ENCODE measurements around the gene IGIP. TPM values are rescaled to one million over a fixed set of nuclear protein-coding genes. Genes with fewer than 3 reads are reported as not detected.
A peak's percentile ranks its signal among the peaks of the same experiment; 100 is the strongest.

IGIP gene
- polyA plus RNA-seq, 1 donor (not counting 4 experiments of a cell fraction or from before 2014, with no cell fraction given), result 1.5 TPM

DNA sequence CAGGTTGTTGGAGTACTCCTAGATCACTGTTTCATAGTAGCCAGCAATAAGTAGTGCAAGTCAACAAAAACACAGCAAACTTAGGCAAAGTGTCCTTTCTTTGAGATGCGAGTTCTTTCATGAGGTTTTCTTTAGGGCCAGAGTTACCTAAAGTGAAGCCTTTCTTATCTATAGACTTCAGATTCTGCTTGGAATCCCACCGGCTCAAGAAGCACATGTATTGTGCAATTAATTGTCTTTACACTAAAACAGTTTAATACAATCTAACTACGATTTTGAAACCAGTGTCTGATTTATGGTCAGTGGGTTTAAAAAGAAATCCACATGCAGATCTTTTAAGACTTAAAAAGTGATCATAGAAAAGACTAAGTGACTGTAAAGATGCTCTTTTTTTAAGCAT, 8.2 kb upstream of the IGIP start:
- H2AFZ ChIP-seq (ENCODE audit: control insufficient read depth, low read length), result no peak overlapping the region
- no peak overlapping the region for H3K4me3 ChIP-seq (ENCODE audit: control insufficient read depth in 2 of 3, extremely low read depth in 1 of 3, insufficient read depth in 2 of 3, low read depth in 1 of 3, low read length in 3 of 3)
- no peaks in the 10 kb centered on the region for H3K36me3 ChIP-seq (ENCODE audit: control insufficient read depth in 2 of 2, extremely low read depth in 1 of 2, insufficient read depth in 2 of 2, low read length in 2 of 2)
- H3K9me3 ChIP-seq (ENCODE audit: control insufficient read depth, low read depth, low read length), result no peaks in the 10 kb centered on the region
- H3K9ac ChIP-seq (ENCODE audit: control insufficient read depth, extremely low read depth, insufficient read depth, low read length), result no peak overlapping the region
- dilution Hi-C loops (cut with MboI; ENCODE audit: extremely low pct_ligation_motif_present, low sequenced_read_pairs), result no loop called here
- FAIRE-seq (no peak), DNase-seq (ENCODE audit: low read depth, low spot score) (no peak)
- H3K27me3 ChIP-seq (ENCODE audit: control insufficient read depth, extremely low read depth, insufficient read depth, low read length), result no peaks in the 10 kb centered on the region
- H3K4me2 ChIP-seq (ENCODE audit: control insufficient read depth, extremely low read depth, insufficient read depth, low read depth, low read length), result no peak overlapping the region
- no peak overlapping the region for H3K27ac ChIP-seq (ENCODE audit: control insufficient read depth, insufficient read depth, low read length)
- TF ChIP-seq, protein P1, sequence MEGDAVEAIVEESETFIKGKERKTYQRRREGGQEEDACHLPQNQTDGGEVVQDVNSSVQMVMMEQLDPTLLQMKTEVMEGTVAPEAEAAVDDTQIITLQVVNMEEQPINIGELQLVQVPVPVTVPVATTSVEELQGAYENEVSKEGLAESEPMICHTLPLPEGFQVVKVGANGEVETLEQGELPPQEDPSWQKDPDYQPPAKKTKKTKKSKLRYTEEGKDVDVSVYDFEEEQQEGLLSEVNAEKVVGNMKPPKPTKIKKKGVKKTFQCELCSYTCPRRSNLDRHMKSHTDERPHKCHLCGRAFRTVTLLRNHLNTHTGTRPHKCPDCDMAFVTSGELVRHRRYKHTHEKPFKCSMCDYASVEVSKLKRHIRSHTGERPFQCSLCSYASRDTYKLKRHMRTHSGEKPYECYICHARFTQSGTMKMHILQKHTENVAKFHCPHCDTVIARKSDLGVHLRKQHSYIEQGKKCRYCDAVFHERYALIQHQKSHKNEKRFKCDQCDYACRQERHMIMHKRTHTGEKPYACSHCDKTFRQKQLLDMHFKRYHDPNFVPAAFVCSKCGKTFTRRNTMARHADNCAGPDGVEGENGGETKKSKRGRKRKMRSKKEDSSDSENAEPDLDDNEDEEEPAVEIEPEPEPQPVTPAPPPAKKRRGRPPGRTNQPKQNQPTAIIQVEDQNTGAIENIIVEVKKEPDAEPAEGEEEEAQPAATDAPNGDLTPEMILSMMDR (optimal IDR thresholded peaks at IDR 0.05 in 1 of 3, IDR thresholded peaks at IDR 0.05 in 1 of 3, conservative IDR thresholded peaks at IDR 0.05 in 1 of 3; ENCODE audit: extremely low read depth in 1 of 3, insufficient read depth in 2 of 3, low read length in 3 of 3), result no peak
- TF ChIP-seq EZH2 (IDR thresholded peaks at IDR 0.05; ENCODE audit: low read length), result no peak
- peaks cover 52% of the 10 kb centered on the region for H3K79me2 ChIP-seq (ENCODE audit: control insufficient read depth, insufficient read depth, low read length)
- no peaks in the 10 kb centered on the region for H3K9me1 ChIP-seq (ENCODE audit: control insufficient read depth, extremely low read depth, insufficient read depth, low read length)
- H4K20me1 ChIP-seq (ENCODE audit: control insufficient read depth, extremely low read depth, insufficient read depth, low read length), result no peaks in the 10 kb centered on the region
- H3K4me1 ChIP-seq (ENCODE audit: control insufficient read depth, extremely low read depth, insufficient read depth, low read length), result peaks cover 11% of the 10 kb centered on the region

DNA sequence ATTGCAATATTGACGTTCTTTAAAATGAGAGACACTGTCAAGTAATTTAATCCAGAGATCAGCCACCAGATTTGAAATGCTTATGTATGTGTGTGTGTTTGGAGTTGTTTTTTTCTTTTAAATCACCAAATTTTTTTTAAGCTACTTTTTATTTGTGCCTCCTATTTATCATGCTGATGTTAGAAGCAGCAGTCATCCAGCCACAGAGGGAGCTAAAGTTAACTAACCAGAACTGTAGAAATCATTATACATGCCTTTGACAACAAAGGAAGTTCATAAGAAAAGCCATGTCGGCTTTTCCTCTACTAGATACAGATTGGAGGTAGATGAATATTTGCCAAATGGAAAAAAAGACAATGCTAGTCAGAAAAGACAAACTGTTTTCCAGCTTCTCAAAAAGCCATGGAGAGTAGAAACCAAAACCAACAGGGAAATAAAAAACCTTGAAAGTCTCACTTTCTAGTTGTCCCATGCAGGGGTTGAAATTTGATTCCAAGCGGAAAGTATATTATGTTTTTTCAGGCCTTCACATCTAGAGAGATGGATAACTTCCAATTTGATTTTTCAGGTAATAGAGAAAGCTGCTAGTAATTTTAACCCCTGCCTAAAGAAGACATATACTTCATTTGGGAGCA, 7.3 kb upstream of the IGIP start:
- no peaks in the 10 kb centered on the region for H3K27me3 ChIP-seq (ENCODE audit: control insufficient read depth, extremely low read depth, insufficient read depth, low read length)

More for the DNA sequence above, 7.3 kb upstream of the IGIP start:
- Histone ChIP-seq H2AFZ (ENCODE audit: control insufficient read depth, low read length) (no peak overlapping the region), H3K9ac (ENCODE audit: control insufficient read depth, extremely low read depth, insufficient read depth, low read length) (no peak overlapping the region), H3K36me3 (ENCODE audit: control insufficient read depth in 2 of 2, extremely low read depth in 1 of 2, insufficient read depth in 2 of 2, low read length in 2 of 2) (no peaks in the 10 kb centered on the region), H3K4me1 (ENCODE audit: control insufficient read depth, extremely low read depth, insufficient read depth, low read length) (peaks cover 9% of the 10 kb centered on the region), H3K4me3 (ENCODE audit: control insufficient read depth in 2 of 3, extremely low read depth in 1 of 3, insufficient read depth in 2 of 3, low read depth in 1 of 3, low read length in 3 of 3) (no peak overlapping the region), H3K9me3 (ENCODE audit: control insufficient read depth, low read depth, low read length) (no peaks in the 10 kb centered on the region), H3K79me2 (ENCODE audit: control insufficient read depth, insufficient read depth, low read length) (peaks cover 44% of the 10 kb centered on the region), H4K20me1 (ENCODE audit: control insufficient read depth, extremely low read depth, insufficient read depth, low read length) (no peaks in the 10 kb centered on the region), H3K4me2 (ENCODE audit: control insufficient read depth, extremely low read depth, insufficient read depth, low read depth, low read length) (peak overlapping the region; percentile 6), H3K27ac (ENCODE audit: control insufficient read depth, insufficient read depth, low read length) (no peak overlapping the region), H3K9me1 (ENCODE audit: control insufficient read depth, extremely low read depth, insufficient read depth, low read length) (no peaks in the 10 kb centered on the region)
- FAIRE-seq (no peak), DNase-seq (ENCODE audit: low read depth, low spot score) (no peak)
- dilution Hi-C loops (cut with MboI; ENCODE audit: extremely low pct_ligation_motif_present, low sequenced_read_pairs), result no loop called here
- TF ChIP-seq, protein P1 (optimal IDR thresholded peaks at IDR 0.05 in 1 of 3, IDR thresholded peaks at IDR 0.05 in 1 of 3, conservative IDR thresholded peaks at IDR 0.05 in 1 of 3; ENCODE audit: extremely low read depth in 1 of 3, insufficient read depth in 2 of 3, low read length in 3 of 3), result no peak
- TF ChIP-seq EZH2 (IDR thresholded peaks at IDR 0.05; ENCODE audit: low read length), result no peak
